ENCODE results near the gene SLC35E1. TPM values are rescaled to one million over a fixed set of nuclear protein-coding genes. Genes with fewer than 3 reads are reported as not detected.

The SLC35E1 gene
- total RNA-seq, 1 experiment from 2014 or later = 43.5 TPM

DNA sequence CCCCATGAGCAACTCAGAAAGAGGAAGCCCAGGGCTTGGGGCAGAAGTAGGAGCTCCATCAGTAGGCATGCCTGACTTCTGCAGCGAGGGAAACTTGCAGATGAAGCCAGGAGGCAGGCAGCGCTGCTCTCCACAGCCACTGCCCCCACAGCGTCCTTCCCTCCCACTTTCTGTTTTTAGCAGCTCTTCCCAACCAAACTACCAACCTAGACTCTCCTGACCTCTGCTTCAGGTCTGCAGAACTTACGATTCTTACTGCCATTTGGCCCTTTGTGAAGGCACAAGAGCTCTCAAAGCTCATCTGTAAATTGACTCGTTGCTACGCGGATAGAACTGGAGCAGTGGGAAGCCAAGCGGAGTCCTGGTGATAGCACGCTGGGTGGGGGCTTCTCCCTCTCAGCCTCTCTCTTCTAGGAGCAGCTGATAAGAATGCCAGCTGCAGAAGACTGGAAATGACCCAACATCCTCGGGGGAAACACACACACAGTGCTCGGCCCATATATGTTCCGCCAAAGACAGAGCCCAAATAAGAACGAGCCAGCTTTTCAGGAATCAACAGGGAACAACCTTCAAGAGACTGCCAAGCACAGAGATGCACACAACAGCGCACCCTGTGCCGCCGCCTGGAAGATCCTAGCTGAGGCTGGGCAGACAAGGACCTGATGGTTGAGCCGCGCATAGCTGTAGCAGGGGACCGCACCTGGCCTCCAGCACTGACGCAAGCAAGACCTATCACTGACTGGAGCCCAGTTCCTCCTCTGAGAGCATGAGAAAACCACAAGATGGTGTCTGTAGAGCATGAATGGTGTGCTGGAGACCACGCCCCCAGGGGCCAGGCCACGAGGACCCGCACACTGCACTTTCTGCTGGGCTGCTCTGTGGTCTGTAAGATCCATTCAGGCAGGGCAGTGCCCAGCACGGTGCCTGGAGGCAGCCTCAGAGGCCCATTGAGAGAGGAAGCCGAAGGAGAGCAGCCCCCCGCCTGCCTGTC lies 15.9 kb upstream of the SLC35E1 start:
- TF ChIP-seq, protein P1, sequence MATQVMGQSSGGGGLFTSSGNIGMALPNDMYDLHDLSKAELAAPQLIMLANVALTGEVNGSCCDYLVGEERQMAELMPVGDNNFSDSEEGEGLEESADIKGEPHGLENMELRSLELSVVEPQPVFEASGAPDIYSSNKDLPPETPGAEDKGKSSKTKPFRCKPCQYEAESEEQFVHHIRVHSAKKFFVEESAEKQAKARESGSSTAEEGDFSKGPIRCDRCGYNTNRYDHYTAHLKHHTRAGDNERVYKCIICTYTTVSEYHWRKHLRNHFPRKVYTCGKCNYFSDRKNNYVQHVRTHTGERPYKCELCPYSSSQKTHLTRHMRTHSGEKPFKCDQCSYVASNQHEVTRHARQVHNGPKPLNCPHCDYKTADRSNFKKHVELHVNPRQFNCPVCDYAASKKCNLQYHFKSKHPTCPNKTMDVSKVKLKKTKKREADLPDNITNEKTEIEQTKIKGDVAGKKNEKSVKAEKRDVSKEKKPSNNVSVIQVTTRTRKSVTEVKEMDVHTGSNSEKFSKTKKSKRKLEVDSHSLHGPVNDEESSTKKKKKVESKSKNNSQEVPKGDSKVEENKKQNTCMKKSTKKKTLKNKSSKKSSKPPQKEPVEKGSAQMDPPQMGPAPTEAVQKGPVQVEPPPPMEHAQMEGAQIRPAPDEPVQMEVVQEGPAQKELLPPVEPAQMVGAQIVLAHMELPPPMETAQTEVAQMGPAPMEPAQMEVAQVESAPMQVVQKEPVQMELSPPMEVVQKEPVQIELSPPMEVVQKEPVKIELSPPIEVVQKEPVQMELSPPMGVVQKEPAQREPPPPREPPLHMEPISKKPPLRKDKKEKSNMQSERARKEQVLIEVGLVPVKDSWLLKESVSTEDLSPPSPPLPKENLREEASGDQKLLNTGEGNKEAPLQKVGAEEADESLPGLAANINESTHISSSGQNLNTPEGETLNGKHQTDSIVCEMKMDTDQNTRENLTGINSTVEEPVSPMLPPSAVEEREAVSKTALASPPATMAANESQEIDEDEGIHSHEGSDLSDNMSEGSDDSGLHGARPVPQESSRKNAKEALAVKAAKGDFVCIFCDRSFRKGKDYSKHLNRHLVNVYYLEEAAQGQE (IDR thresholded peaks at IDR 0.05; ENCODE audit: insufficient read depth in 1 of 2, low read depth in 2 of 2, low read length in 1 of 2) = no peak
- TF ChIP-seq POLR2AphosphoS5 (IDR thresholded peaks at IDR 0.05; ENCODE audit: low read depth, low read length) (no peak), SIN3A (IDR thresholded peaks at IDR 0.05; ENCODE audit: borderline replicate concordance, insufficient read depth, low read depth, low read length) (no peak), TCF7L2 (IDR thresholded peaks at IDR 0.05; ENCODE audit: low read depth, low read length) (no peak)
- TF ChIP-seq, protein P2, sequence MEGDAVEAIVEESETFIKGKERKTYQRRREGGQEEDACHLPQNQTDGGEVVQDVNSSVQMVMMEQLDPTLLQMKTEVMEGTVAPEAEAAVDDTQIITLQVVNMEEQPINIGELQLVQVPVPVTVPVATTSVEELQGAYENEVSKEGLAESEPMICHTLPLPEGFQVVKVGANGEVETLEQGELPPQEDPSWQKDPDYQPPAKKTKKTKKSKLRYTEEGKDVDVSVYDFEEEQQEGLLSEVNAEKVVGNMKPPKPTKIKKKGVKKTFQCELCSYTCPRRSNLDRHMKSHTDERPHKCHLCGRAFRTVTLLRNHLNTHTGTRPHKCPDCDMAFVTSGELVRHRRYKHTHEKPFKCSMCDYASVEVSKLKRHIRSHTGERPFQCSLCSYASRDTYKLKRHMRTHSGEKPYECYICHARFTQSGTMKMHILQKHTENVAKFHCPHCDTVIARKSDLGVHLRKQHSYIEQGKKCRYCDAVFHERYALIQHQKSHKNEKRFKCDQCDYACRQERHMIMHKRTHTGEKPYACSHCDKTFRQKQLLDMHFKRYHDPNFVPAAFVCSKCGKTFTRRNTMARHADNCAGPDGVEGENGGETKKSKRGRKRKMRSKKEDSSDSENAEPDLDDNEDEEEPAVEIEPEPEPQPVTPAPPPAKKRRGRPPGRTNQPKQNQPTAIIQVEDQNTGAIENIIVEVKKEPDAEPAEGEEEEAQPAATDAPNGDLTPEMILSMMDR (IDR thresholded peaks at IDR 0.05) = no peak
- intact Hi-C loops (cut with micrococcal nuclease; ENCODE audit: unreplicated experiment) (no loop called here), in situ Hi-C loops (cut with HindIII; ENCODE audit: low pct_unique_long_range_greater_than_20kb, low sequenced_read_pairs) (no loop called here)
- Histone ChIP-seq H3K9me3 (ENCODE audit: control insufficient read depth, insufficient read depth, low read depth, low read length) (no peaks in the 10 kb centered on the region), H3K4me1 (ENCODE audit: control insufficient read depth, insufficient read depth, low read length) (peaks cover 61% of the 10 kb centered on the region), H3K27ac (ENCODE audit: low read length) (no peak overlapping the region), H3K27me3 (ENCODE audit: control insufficient read depth, insufficient read depth, low read length) (no peaks in the 10 kb centered on the region), H3K4me3 (ENCODE audit: low read depth in 2 of 2, low read length in 2 of 2) (no peak overlapping the region), H3K36me3 (ENCODE audit: control insufficient read depth, insufficient read depth, low read length) (no peaks in the 10 kb centered on the region)
- ATAC-seq (no peak), DNase-seq (ENCODE audit: low read depth, low spot score) (no peak)
- CTCF ChIA-PET = no interaction called here
- POLR2A ChIA-PET = no interaction called here
- BruUV-seq (replicated peaks) = no TSS peak

DNA sequence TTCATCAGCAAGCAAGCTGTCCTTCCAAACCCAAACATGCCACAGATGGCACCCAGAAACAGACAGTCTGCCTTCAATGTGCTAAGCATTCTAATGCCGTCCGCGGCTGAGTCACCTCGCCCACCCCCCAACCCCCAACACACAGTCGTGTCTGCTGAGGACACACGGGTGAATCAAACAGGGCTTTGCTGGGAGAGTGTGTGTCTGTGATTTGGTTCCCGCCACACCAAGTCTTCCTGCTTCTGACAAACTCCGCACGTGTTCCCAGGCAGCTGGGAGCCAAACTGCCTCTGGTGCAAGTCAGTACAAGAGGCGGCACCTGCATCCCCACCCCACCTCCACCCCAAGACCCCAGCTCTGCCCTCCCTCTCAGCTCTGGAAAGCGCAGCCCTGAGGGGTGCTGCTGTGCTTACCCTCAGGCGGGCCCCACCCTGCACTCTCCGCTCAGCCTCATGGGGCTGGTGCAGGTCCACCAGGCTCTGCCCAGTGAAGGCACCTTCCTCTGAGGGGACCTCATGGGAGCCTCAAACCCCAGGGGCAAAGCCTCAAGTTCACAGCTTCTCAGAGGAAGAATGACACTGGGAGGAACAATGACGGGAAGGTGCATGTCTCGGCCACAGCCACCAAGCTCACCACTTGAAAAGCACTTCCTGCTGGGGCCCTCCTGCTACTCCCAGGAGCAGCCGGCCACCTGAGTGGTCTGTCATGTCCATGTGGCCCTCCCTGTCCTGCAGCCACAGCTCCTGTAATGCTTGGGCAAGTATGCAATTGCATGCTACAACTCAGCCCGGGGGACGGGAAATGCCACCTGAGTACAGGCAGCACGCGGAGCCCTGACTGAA lies 15.0 kb upstream of the SLC35E1 start:
- ChIA-PET POLR2A (no interaction called here), CTCF (no interaction called here)
- no peak overlapping the region for H3K27ac ChIP-seq (ENCODE audit: low read length)
- no TSS peak for BruUV-seq (replicated peaks)
- H3K9me3 ChIP-seq (ENCODE audit: control insufficient read depth, insufficient read depth, low read depth, low read length) = no peaks in the 10 kb centered on the region
- intact Hi-C loops (cut with micrococcal nuclease; ENCODE audit: unreplicated experiment) (no loop called here), in situ Hi-C loops (cut with HindIII; ENCODE audit: low pct_unique_long_range_greater_than_20kb, low sequenced_read_pairs) (no loop called here)
- ATAC-seq (no peak), DNase-seq (ENCODE audit: low read depth, low spot score) (no peak)
- H3K27me3 ChIP-seq (ENCODE audit: control insufficient read depth, insufficient read depth, low read length) = no peaks in the 10 kb centered on the region
- peaks cover 60% of the 10 kb centered on the region for H3K4me1 ChIP-seq (ENCODE audit: control insufficient read depth, insufficient read depth, low read length)
- H3K36me3 ChIP-seq (ENCODE audit: control insufficient read depth, insufficient read depth, low read length) = no peaks in the 10 kb centered on the region
- TF ChIP-seq TCF7L2 (IDR thresholded peaks at IDR 0.05; ENCODE audit: low read depth, low read length) (no peak), POLR2AphosphoS5 (IDR thresholded peaks at IDR 0.05; ENCODE audit: low read depth, low read length) (no peak), SIN3A (IDR thresholded peaks at IDR 0.05; ENCODE audit: borderline replicate concordance, insufficient read depth, low read depth, low read length) (no peak)
- TF ChIP-seq, protein P2 (IDR thresholded peaks at IDR 0.05) = no peak
- TF ChIP-seq, protein P1 (IDR thresholded peaks at IDR 0.05; ENCODE audit: insufficient read depth in 1 of 2, low read depth in 2 of 2, low read length in 1 of 2) = no peak
- H3K4me3 ChIP-seq (ENCODE audit: low read depth in 2 of 2, low read length in 2 of 2) = no peak overlapping the region
